Large intestine (tissue), 3 donors: ENCODE measurements around the gene DLG5. TPM values are rescaled to one million over a fixed set of nuclear protein-coding genes. Genes with fewer than 3 reads are reported as not detected.

Experiments used
- DNase-seq, 2 donors: peaks; one replicate each; pipeline versions ENCODE4 v3.0.0 to v3.0.0-alpha.2; 2013
- H3K27ac ChIP-seq: one replicate; pipeline ENCODE4 v1.5.1; 2013; ENCODE audit warnings: low read length
- H3K27me3 ChIP-seq: 2 replicates; pipeline ENCODE4 v1.6.1; 2013; ENCODE audit warnings: low read length; ENCODE audit not compliant: control insufficient read depth, insufficient read depth
- H3K36me3 ChIP-seq: 2 replicates; pipeline ENCODE4 v1.6.1; 2013; ENCODE audit warnings: low read length; ENCODE audit not compliant: control insufficient read depth, insufficient read depth
- H3K4me1 ChIP-seq: one replicate; pipeline ENCODE4 v1.6.1; 2013; ENCODE audit warnings: low read length; ENCODE audit not compliant: control insufficient read depth, insufficient read depth
- H3K4me3 ChIP-seq: one replicate; pipeline ENCODE4 v1.5.1; 2013; ENCODE audit warnings: low read length
- H3K9me3 ChIP-seq: one replicate; pipeline ENCODE4 v1.6.1; 2013; ENCODE audit warnings: mild to moderate bottlenecking, low read depth, low read length, moderate library complexity; ENCODE audit not compliant: control insufficient read depth
- WGBS: methylation state at CpG from one replicate; pipeline ENCODE4 v1.1.5; 2013; ENCODE audit warnings: low lambda C conversion rate; ENCODE audit not compliant: insufficient coverage; 5-methylcytosine and 5-hydroxymethylcytosine counted together
- polyA plus RNA-seq: library from polyadenylated mRNA; unstranded; fragments of 120-200 nt; gene quantifications from one replicate; pipeline ENCODE4 v1.2.1, GENCODE V29; 2013

The DLG5 gene
- polyA plus RNA-seq, 1 donor = 34.4 TPM

DNA sequence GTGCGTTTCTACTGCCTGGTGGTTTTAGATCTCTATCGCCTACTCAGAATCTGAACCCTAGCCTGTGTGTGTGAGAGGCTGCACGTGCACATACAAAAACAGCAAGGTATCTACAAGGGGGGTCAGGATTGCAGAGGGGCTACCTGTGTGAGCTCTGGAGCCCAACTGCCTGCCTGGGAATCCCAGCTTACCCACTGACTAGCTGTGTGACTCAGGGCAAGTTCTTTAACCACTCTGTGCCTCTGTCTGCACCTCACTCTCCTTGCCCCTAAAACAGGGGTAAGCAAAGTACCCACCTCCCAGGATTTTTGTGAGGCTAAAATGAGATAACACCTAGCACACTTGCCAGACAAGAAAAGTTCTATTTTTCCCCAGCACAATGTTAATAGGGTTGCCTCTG lies 32.5 kb downstream of the DLG5 start:
- no peaks in the 10 kb centered on the region for H3K27me3 ChIP-seq
- no CpG with 5 or more reads among the region's 3 CpGs for WGBS
- no peak overlapping the region for H3K27ac ChIP-seq
- H3K4me1 ChIP-seq = peaks cover 29% of the 10 kb centered on the region
- no peak overlapping the region for H3K4me3 ChIP-seq
- peaks cover 9% of the 10 kb centered on the region for H3K36me3 ChIP-seq
- DNase-seq = no peak
- H3K9me3 ChIP-seq = no peaks in the 10 kb centered on the region

DNA sequence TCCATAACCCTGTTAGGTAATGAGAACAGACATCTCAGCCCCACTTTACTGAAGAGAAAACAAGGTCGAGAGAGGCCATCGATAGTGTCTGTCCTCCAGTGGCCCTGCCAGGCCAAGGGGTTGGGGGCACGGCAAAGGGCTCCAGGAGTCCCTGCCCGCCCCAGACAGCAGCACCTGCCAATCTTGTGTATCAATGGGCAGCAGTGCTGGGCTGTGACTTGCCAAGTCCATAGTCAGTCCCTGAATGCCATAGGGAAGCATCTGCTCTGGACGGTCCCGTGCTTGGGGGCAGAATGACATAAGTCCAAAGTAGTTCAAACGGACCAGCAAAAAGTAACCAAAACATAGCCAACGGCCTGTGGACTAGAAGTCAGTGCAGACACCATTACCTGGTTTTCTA lies 33.2 kb downstream of the DLG5 start:
- Histone ChIP-seq H3K27ac (no peak overlapping the region), H3K9me3 (no peaks in the 10 kb centered on the region), H3K4me1 (peaks cover 29% of the 10 kb centered on the region), H3K4me3 (no peak overlapping the region), H3K27me3 (no peaks in the 10 kb centered on the region), H3K36me3 (peaks cover 9% of the 10 kb centered on the region)
- no peak for DNase-seq
- WGBS = no CpG with 5 or more reads among the region's 8 CpGs

DNA sequence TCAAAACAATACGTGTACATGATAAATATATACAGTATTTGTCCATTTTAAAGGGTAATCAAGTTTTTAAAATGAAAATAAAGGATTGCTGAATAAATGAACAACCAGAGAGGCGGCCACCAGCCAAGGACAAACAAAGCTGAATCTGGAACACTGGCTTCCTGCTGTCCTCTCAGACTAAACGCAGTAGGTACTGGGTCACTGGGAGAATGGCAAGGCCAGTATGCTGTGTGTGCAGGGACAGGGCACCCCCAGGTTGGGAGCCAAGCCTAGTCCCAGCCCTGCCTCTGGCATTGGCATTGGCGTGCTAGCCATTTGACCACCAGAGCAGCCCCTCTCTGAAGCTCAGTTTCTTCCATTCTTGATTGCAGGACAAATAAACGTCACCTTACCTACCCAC lies 33.8 kb downstream of the DLG5 start:
- no CpG with 5 or more reads among the region's 5 CpGs for WGBS
- Histone ChIP-seq H3K27ac (no peak overlapping the region), H3K4me3 (no peak overlapping the region), H3K4me1 (peaks cover 29% of the 10 kb centered on the region), H3K36me3 (peaks cover 9% of the 10 kb centered on the region), H3K27me3 (no peaks in the 10 kb centered on the region), H3K9me3 (no peaks in the 10 kb centered on the region)
- no peak for DNase-seq

GRCh38 chr10:77892021-77892739 lies 34.4 kb downstream of the DLG5 start:
- Histone ChIP-seq H3K4me3 (no peak overlapping the region), H3K36me3 (peaks cover 9% of the 10 kb centered on the region), H3K9me3 (no peaks in the 10 kb centered on the region), H3K27me3 (no peaks in the 10 kb centered on the region), H3K27ac (no peak overlapping the region), H3K4me1 (peaks cover 34% of the 10 kb centered on the region)
- DNase-seq = no peak
- WGBS = 86% methylated on average over 1 of the region's 8 CpGs

DNA sequence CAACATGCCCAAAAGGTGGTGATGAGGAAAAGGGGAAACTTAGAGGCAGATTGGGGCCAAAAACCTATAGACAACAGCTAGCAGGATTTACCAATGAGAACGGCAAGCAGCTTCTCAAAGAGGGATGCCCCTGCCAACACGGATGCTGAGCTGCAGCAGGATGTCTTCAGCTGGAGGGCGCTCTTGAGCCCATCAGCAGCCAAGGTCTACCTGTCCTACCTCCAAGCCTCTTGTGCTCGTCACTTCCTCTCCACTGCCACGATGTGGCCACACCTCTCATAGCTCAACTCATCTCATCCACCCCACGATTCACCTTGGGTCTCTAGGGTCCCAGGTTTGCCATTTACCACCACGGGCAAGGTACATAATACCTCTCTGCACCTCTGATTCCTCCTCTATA lies 36.5 kb downstream of the DLG5 start:
- WGBS = no CpG with 5 or more reads among the region's 7 CpGs

GRCh38 chr10:77889277-77889903 lies 37.2 kb downstream of the DLG5 start:
- Histone ChIP-seq H3K27ac (peak overlapping the region; percentile 59), H3K27me3 (no peaks in the 10 kb centered on the region), H3K4me1 (peaks cover 39% of the 10 kb centered on the region), H3K36me3 (peaks cover 5% of the 10 kb centered on the region), H3K9me3 (no peaks in the 10 kb centered on the region), H3K4me3 (no peak overlapping the region)
- peak; percentile 72 to 89 for DNase-seq
- no CpG with 5 or more reads among the region's 8 CpGs for WGBS

More for the DNA sequence above, 36.5 kb downstream of the DLG5 start:
- Histone ChIP-seq H3K4me3 (no peak overlapping the region), H3K27ac (peak overlapping the region; percentile 59), H3K9me3 (no peaks in the 10 kb centered on the region), H3K4me1 (peaks cover 39% of the 10 kb centered on the region), H3K27me3 (no peaks in the 10 kb centered on the region), H3K36me3 (peaks cover 9% of the 10 kb centered on the region)
- DNase-seq = peak in 1 of 2 donors; percentile 18

DNA sequence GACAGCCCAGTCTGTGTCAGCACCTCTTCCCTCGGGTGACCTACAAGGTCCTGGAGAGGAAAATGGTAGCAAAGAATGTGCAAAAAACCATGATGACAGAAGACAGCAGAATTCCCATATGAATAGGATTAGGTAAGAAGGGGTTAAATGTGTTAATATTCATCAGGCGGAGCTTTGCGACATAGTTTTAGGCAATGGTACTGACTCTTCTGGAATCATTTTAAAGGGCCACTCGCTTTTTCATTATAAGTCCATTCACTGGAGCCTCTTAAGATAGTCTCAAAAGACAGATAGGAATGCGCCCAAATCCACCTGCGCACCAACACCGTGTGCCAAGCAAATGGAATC lies 38.2 kb downstream of the DLG5 start:
- 0% methylated on average over 1 of the region's 7 CpGs for WGBS
- Histone ChIP-seq H3K27me3 (no peaks in the 10 kb centered on the region), H3K36me3 (peaks cover 2% of the 10 kb centered on the region), H3K27ac (peak overlapping the region; percentile 59), H3K9me3 (no peaks in the 10 kb centered on the region), H3K4me1 (peaks cover 36% of the 10 kb centered on the region), H3K4me3 (no peak overlapping the region)
- no peak for DNase-seq

GRCh38 chr10:77887631-77888355 lies 38.8 kb downstream of the DLG5 start:
- peak in 1 of 2 donors; percentile 71 for DNase-seq
- Histone ChIP-seq H3K36me3 (peaks cover 4% of the 10 kb centered on the region), H3K9me3 (no peaks in the 10 kb centered on the region), H3K4me1 (peaks cover 35% of the 10 kb centered on the region), H3K27me3 (no peaks in the 10 kb centered on the region), H3K4me3 (no peak overlapping the region), H3K27ac (peak overlapping the region; percentile 59)
- no CpG with 5 or more reads among the region's 11 CpGs for WGBS

DNA sequence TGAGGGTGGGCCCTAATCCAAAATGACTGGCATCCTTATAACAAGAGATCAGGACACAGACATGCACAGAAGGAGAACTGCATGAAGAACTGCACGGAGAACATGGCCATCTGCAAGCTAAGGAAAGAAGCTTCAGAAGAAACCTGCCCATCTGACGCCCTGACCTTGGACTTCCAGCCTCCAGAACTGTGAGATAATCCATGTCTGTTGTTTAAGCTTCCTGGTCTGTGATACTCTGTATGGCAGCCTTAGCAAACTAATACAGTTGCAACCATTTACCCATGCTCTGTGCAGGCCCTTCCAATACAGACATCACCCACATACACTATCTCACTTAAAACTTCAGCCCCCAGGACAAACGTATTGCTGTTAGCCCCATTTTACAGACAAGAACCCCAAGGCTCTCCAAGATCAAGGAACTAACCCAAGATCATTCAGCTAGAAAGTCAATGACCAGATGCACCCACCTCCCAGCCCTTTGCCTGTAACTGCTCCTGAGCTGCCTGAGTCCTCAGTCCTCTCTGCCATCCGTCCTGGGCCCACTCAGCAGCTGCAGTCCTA lies 39.7 kb downstream of the DLG5 start:
- H3K27me3 ChIP-seq = no peaks in the 10 kb centered on the region
- H3K9me3 ChIP-seq = no peaks in the 10 kb centered on the region
- no peak overlapping the region for H3K4me3 ChIP-seq
- no CpG with 5 or more reads among the region's 4 CpGs for WGBS
- H3K27ac ChIP-seq = peak overlapping the region; percentile 59
- H3K4me1 ChIP-seq = peaks cover 35% of the 10 kb centered on the region
- no peak for DNase-seq
- H3K36me3 ChIP-seq = peaks cover 7% of the 10 kb centered on the region

DNA sequence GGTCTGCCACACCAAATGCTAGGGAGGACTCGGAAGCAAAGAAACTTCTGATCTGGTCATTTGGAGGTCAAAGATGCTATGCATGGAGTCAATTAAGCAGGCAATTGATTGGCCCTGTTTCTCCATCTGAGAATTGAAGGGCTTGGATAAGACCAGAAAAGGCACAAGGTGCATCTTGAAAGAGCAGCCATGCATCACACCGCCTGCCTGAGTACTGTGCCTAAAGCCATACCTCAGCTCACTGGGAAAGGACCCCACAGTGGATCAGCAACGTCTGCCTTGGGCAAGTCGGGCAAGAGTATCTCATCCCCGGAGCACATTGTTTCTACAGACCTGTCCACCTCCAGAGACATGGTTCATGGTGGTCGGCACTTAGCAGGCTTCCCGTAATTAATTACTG lies 42.4 kb downstream of the DLG5 start:
- Histone ChIP-seq H3K4me1 (peaks cover 24% of the 10 kb centered on the region), H3K36me3 (peaks cover 13% of the 10 kb centered on the region), H3K27ac (no peak overlapping the region), H3K4me3 (no peak overlapping the region), H3K27me3 (no peaks in the 10 kb centered on the region), H3K9me3 (no peaks in the 10 kb centered on the region)
- DNase-seq = no peak
- 100% methylated on average over 1 of the region's 7 CpGs for WGBS
